OCI-LY1 (cell line): ENCODE results near the gene COLEC12.

Source experiments
- EZH2 ChIP-seq: fragments of 200-600 bp; sonication (generic), shearing (Covaris generic); IDR thresholded peaks from 2 replicates; pipeline ENCODE4 v1.8.0; 2017; ENCODE audit warnings: borderline replicate concordance, mixed run types, mild to moderate bottlenecking, antibody characterized with exemption, low read length, moderate library complexity, mixed read lengths
- TF ChIP-seq, protein P1 (sequence below): fragments of 200-600 bp; sonication (generic), shearing (Covaris generic); IDR thresholded peaks from 2 replicates; pipeline ENCODE4 v1.5.1; 2017; ENCODE audit warnings: mild to moderate bottlenecking, antibody characterized with exemption, low read length, moderate library complexity, mixed read lengths

DNA sequence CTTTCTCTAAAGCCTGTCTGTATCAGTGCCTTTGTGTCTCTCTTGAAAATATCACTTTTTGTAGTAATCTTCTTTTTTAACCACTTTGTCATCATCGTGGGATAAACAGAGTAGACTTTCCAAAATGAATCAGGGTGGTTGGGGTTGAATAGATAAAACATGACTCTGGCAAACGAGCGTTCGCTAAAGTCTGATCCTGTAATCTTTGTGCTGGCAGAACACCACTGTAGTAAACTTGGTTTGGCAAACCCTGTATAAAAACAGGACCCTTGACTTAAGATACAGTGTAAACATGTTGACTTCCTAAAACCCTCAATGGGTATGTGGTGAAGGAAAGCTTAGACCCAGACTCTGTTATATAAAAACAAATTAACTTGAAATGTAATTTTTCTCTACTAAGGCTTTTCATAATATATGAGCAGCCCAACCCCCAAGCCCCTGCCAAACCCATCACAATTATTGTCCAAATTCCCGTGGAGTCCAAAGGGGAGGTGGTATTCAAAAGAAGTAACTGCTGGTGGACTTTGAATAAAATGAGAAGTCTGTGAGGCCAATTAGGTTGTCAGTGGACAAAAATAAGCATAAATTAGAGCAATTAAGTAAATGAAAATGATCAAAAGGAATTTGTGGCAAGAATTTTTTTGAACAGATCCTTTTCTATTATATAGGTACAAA, 52.2 kb downstream of the COLEC12 start:
- TF ChIP-seq, protein P1, sequence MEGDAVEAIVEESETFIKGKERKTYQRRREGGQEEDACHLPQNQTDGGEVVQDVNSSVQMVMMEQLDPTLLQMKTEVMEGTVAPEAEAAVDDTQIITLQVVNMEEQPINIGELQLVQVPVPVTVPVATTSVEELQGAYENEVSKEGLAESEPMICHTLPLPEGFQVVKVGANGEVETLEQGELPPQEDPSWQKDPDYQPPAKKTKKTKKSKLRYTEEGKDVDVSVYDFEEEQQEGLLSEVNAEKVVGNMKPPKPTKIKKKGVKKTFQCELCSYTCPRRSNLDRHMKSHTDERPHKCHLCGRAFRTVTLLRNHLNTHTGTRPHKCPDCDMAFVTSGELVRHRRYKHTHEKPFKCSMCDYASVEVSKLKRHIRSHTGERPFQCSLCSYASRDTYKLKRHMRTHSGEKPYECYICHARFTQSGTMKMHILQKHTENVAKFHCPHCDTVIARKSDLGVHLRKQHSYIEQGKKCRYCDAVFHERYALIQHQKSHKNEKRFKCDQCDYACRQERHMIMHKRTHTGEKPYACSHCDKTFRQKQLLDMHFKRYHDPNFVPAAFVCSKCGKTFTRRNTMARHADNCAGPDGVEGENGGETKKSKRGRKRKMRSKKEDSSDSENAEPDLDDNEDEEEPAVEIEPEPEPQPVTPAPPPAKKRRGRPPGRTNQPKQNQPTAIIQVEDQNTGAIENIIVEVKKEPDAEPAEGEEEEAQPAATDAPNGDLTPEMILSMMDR = no peak
- no peak for TF ChIP-seq EZH2
